Stimulated activated CD8-positive, alpha-beta memory T cell treated with anti-CD3 and anti-CD28 coated beads, Interleukin-2, amount 100 ng/mL, for 48 hours (primary cell): ENCODE results near the gene ADD1.
A peak's percentile ranks its signal among the peaks of the same experiment; 100 is the strongest.

Source experiments
- DNase-seq, 2 donors: peaks; one replicate each; pipeline ENCODE4 v3.0.0-alpha.2; 2020; ENCODE audit warnings: low read depth in 2 of 2

ADD1 gene

GRCh38 chr4:2859514-2859913, 15.9 kb downstream of the ADD1 start:
- DNase-seq: no peak

DNA sequence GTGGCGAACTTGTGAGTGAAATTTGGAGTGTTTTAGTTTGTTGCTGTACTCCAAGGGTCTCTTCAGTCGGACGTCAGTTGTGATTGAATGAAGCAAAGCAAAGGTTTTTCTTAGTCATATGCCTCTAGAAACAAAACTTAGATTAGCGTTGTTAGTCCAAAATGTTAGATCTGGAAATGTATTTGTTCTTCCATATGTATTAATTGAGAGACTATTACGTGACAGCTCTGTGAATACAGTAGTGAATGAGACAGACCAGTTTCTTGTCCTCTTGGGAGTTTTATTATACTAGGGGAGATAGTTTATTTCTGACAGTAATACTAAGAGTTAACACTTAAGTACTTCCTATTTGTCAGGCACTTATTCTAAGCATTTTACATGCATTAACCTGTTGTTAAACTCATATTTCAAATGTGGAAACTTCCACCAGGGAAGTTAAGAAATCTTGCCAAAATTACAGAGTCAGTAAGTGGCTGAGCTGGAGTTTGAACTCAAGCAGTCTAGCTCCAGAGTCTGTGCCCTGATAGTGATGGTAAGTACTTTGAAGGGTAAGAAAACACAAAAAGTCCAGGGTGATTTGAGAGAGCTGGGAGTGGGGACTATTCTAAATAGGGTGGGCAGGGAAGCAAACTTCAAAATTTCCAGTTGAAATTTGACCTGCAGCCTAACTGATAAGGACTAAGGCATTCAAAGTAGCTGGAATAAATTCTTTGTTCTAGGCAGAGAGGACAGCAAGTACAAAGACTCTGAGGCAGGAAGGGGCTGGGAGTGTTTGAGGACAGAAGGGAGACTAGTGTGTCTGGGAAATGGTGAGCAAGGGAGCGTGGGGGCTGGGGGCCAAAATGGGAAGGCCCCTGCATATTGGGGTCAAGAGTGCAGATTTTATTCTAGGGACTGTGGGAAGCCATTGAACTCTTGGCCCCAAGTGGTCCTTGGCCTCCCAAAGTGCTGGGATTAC, 17.0 kb downstream of the ADD1 start:
- DNase-seq: no peak

GRCh38 chr4:2861631-2862436, 18.2 kb downstream of the ADD1 start:
- DNase-seq: no peak

DNA sequence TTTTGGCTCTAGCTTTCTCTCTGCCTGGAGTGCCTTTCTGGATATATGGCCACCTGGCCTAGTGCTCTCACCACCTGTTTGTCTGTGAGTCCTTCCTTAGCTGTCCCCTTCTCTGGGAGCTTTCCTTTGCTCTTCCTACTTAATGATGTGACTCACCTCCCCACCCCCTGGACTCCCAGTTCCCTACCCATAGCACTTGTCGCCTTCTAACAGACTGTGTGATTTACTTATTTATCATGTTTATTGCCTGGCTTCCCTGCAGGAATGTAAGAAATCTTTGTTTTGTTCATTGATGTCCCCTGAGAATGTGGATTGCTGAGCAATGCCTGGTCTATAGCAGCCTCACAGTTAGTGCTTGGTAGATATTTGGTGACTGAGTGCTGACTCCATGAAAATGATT, 18.9 kb downstream of the ADD1 start:
- DNase-seq: no peak

DNA sequence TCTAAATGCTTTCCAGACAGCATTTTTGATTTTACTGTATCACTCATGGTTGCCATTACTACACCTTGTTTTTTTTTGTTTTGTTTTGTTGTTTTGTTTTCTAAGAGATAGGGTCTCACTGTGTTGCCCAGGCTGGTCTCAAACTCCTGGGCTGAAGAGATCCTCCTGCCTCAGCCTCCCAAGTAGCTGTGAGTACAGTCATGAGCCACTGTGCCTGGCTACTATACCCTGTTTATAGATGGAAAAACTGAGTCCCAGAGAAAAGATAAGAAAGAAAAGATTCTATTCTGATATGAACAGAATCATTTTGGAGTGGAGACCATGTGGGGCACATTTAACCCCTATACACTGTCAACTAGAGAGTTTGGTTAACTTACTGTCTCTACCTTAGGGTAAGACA, 20.0 kb downstream of the ADD1 start:
- DNase-seq: no peak

DNA sequence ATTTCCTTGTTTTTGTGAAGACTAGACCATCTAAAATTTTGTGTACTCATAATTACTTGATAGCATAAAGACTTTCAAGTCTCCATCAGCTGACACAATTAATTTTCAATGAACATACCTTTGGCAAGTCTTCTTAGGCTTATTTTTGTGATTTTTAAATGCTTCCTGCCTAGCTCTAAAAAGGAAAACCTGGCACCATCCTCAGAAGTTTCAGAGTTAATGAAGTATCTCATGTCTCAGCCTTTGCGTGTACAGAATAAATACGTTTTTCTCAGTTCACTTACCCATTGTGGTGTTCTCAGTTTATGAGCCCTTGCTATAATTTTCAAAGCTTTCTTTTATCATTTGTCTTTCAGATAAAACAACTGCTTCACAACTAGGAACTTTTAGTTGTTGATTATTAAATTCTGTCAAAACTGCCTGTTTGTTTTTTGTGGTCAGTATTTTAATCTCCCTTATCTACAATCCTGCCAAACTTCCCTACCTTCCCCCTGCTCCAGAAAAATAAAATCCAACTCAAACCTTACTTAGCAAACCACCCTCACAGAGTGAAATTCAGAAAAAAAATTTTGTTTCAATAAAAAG, 21.6 kb downstream of the ADD1 start:
- DNase-seq: no peak

- DNase-seq: no peak
Observed at GRCh38 chr4:2866160-2866861, 22.7 kb downstream of the ADD1 start.

DNA sequence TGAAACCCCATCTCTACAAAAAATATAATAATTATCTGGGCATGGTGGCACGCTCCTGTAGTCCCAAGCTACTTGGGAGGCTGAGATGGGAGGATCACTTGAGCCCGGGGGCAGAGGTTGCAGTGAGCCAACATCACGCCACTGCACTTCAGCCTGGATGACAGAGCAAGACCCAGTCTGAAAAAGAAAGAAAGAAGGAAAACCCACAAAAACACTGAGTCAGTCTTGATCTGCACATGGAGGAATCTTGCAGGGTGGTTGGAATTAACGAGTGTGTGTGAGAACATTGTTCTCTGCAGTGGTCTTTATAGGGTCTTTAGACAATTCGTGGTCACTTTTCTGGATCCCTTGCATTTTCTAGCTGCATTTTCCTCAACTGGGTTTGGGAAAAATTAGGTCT, 23.2 kb downstream of the ADD1 start:
- no peak for DNase-seq

GRCh38 chr4:2867758-2868491, 24.3 kb downstream of the ADD1 start:
- DNase-seq: no peak

- no peak for DNase-seq
Observed at GRCh38 chr4:2868877-2869487, 25.3 kb downstream of the ADD1 start.

- no peak for DNase-seq
Observed at GRCh38 chr4:2869659-2870058, 26.0 kb downstream of the ADD1 start.

DNA sequence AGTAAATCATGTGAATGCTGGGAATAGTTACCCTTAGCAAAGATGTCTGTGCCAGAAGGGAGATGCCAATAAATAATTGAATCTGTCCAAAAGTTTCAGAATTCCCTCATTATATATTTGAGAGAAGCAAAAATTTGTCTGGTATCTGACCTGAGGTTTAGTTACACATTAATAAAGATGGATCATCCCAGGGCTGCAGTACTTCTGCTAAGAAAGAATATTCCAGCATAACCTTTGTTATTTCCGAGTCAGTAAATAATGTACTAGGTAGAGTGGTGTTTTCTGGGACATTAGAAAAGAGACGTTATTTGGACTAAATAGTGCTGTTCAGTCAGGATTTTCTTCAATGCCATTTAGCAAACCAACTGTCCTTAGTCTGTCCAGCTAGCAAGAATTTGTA, 26.4 kb downstream of the ADD1 start:
- no peak for DNase-seq

GRCh38 chr4:2871466-2871865, 27.8 kb downstream of the ADD1 start:
- no peak for DNase-seq

- no peak for DNase-seq
Observed at GRCh38 chr4:2871911-2872310, 28.3 kb downstream of the ADD1 start.

DNA sequence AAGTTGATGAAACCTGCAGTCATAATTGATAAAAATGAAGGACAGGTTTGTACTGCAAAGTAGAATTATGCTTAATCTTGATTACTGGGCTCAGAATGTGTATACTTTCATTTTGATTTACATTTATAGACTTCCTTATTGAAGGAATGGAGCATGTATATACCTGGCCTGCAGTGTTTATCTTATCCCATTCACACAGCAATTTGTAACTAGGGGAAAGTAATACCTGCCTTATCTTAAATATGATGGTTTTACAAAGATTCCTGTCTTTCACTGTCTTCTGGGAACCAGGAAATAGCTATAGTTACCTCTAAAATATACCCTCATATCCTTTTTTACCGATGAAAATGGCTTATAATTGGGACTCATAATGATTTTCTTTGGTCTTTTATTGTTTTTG, 29.7 kb downstream of the ADD1 start:
- DNase-seq: no peak

DNA sequence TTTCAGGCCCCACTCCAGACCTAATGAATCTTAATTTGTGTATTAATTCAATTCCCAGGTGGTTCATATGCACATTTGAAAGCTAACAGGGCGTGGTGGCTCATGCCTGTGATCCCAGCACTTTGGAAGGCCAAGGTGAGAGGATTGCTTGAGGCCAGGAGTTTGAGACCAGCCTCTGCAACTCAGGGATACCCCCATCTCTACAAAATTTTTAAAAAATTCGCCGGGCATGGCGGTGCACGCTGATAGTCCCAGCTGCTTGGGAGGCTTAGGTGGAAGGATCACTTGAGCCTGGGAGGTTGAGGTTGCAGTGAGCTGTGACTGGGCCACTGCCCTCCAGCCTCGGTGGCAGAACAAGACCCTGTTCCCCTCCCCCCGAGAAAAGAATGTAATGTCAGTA, 31.2 kb downstream of the ADD1 start:
- no peak for DNase-seq

DNA sequence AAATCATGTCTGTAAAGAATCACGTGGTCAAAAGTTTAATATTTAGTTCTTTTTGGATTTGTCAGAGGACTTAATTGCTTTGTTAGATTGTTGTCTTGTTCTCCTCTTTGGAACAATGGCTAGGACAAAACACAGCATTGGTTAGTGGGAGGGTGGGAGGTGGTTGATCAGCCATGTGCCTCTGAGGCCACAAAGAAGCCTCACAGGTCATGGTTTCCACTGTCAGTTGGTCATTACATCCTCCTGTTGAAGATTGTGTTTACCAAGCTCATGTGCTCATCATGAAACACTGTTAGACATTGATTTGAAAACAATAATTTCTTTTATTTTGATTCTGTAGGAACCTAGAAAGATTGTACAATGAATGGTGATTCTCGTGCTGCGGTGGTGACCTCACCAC, 31.9 kb downstream of the ADD1 start:
- no peak for DNase-seq

DNA sequence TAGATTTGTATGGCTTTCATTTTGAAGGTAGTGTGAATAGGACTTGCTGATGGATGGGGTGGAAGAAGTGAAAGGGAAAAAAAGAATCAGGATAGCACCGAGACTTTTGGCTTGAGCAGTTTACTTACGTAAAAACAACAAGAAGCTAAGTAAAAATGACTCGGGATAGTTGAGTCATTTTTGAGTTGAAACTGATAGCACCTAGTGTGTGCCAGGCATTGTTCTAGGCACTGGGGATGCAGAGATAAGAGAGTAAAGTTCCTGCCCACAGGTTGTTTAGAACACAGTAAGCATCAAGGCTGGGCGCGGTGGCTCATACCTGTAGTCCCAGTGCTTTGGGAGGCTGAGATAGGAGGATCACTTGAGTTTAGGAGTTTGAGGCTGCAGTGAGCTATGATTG, 34.7 kb downstream of the ADD1 start:
- peak in 1 of 2 donors; percentile 8 for DNase-seq

DNA sequence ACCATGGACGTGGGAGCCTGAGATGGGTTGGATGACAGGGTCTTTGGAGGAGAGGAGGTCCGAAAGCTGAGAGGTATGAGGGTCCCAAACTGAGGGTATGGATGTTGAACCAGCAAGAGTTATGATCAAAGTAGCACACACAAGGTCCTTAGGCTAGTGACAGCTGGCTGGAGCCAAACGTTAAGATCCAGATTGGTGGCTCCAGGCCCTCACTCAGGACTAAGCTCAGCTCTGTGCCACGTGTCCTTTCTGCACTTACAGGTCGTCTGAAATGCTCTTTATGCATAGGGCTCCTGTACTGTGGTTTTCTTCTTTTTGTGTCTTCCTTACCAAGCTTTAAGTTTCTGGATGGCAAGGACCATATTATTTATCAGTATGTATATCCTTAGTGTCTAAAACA, 35.4 kb downstream of the ADD1 start:
- no peak for DNase-seq

DNA sequence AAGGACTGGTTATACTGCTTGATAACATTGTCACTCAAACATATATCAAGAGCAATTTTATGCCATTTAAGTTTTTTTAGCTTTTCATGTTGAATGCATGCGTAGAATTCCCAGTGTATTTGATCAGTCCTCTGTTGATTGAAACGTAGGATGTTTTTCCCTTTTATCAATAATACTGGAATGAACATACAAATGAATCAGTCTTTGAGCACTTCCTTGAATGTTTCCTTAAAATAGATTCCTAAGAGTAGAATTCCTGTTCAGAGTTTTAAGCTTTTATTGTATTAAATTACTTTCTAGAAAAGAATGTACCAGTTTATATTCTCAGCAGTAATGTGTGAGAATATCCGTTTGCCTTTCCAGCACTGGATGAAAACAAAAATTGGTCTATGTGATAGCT, 37.8 kb downstream of the ADD1 start:
- no peak for DNase-seq

- DNase-seq: no peak
Observed at GRCh38 chr4:2882341-2882740, 38.7 kb downstream of the ADD1 start.
